HepG2 (cell line): ENCODE measurements around the gene SYS1. TPM values are rescaled to one million over a fixed set of nuclear protein-coding genes. Genes with fewer than 3 reads are reported as not detected.

ENCODE experiments used
- ATAC-seq: fragments of 200-7000 bp; cut with Tn5 transposase; 3 replicates; pipeline ENCODE4 v1.9.1; 2020; ENCODE audit warnings: mild to moderate bottlenecking, moderate library complexity
- BruUV-seq: library from RNA; stranded (reverse); fragments of 400-500 nt; replicated peaks from 2 replicates; lab custom pipeline; 2021; lab: Mats Ljungman, UMichigan
- CTCF ChIA-PET: fragments of 300-600 bp; formaldehyde crosslinking; extraction: SDS; loops from one replicate; lab custom pipeline; 2021; ENCODE audit warnings: low total read pairs, inconsistent platforms, low intra/inter-chr PET ratio; lab: Yijun Ruan, JAX
- POLR2A ChIA-PET: fragments of 350-600 bp; sonication (Branson Sonifier 250); formaldehyde crosslinking; loops from one replicate; lab custom pipeline; 2020; ENCODE audit warnings: antibody characterized with exemption, inconsistent platforms; lab: Yijun Ruan, JAX
- DNase-seq: peaks from one replicate; pipeline ENCODE4 v3.0.0-alpha.2; 2015; ENCODE audit warnings: low spot score
- FAIRE-seq: peaks from 3 replicates; lab custom pipeline; 2011; peaks lifted over from hg19 to GRCh38; lab: Jason Lieb, UNC
- H2AFZ ChIP-seq: one replicate; pipeline ENCODE4 v1.6.1; 2011; ENCODE audit warnings: low read length, inconsistent platforms
- H3K27ac ChIP-seq: fragments of 300-600 bp; 3 replicates; pipeline ENCODE4 v1.8.0; 2011; ENCODE audit warnings: mixed run types, mild to moderate bottlenecking, mixed read lengths, low read length, inconsistent platforms; ENCODE audit not compliant: insufficient read depth; ENCODE audit errors: extremely low read length
- H3K27me3 ChIP-seq, 2 experiments: fragments of 200-600 bp in 1 of 2; 2 replicates in 1 of 2; 3 replicates in 1 of 2; pipeline versions ENCODE4 v1.6.0 to v1.8.0; 2011; ENCODE audit warnings: low read length in 2 of 2, mild to moderate bottlenecking in 2 of 2, moderate library complexity in 2 of 2, inconsistent platforms in 1 of 2; ENCODE audit not compliant: insufficient read depth in 2 of 2, control insufficient read depth in 1 of 2
- H3K36me3 ChIP-seq, 2 experiments: fragments of 200-600 bp in 1 of 2; replicated peaks in 1 of 2; 2 replicates in 1 of 2; 3 replicates in 1 of 2; pipeline versions ENCODE4 v1.5.1 to v1.8.0; 2011; ENCODE audit warnings: low read length in 2 of 2, inconsistent platforms in 1 of 2; ENCODE audit not compliant: insufficient read depth in 2 of 2, control insufficient read depth in 1 of 2
- H3K4me1 ChIP-seq: 2 replicates; pipeline ENCODE4 v1.5.1; 2012; ENCODE audit warnings: low read length, inconsistent platforms; ENCODE audit not compliant: insufficient read depth
- H3K4me2 ChIP-seq: 2 replicates; pipeline ENCODE4 v1.6.0; 2011; ENCODE audit warnings: low read depth, low read length, inconsistent platforms
- H3K4me3 ChIP-seq, 3 experiments: fragments of 200-600 bp in 1 of 3; sonication (generic), shearing (Covaris generic) in 1 of 3; replicated peaks in 1 of 3; 2 replicates each; pipeline ENCODE4 v1.5.1; 2011 to 2016; ENCODE audit warnings: low read length in 3 of 3, inconsistent platforms in 2 of 3, low read depth in 2 of 3, mild to moderate bottlenecking in 2 of 3, control low read depth in 1 of 3, mixed read lengths in 1 of 3; ENCODE audit not compliant: insufficient read depth in 1 of 3
- H3K79me2 ChIP-seq: one replicate; pipeline ENCODE4 v1.6.1; 2011; ENCODE audit warnings: low read length, inconsistent platforms; ENCODE audit not compliant: insufficient read depth
- H3K9ac ChIP-seq: 2 replicates; pipeline ENCODE4 v1.6.0; 2011; ENCODE audit warnings: mild to moderate bottlenecking, low read depth, low read length, inconsistent platforms; ENCODE audit not compliant: insufficient read depth
- H3K9me3 ChIP-seq: 2 replicates; pipeline ENCODE4 v1.5.1; 2012; ENCODE audit warnings: mild to moderate bottlenecking, low read length
- H4K20me1 ChIP-seq: 2 replicates; pipeline ENCODE4 v1.6.0; 2011; ENCODE audit warnings: inconsistent platforms, mild to moderate bottlenecking, low read length, moderate library complexity; ENCODE audit not compliant: insufficient read depth
- CBX5 ChIP-seq: sonication (generic); formaldehyde crosslinking; IDR thresholded peaks from 2 replicates; pipeline ENCODE4 v1.4.0; 2020; ENCODE audit warnings: missing genetic modification reagents, borderline replicate concordance
- E2F2 ChIP-seq: sonication (generic); formaldehyde crosslinking; IDR thresholded peaks from 2 replicates; pipeline ENCODE4 v1.4.0; 2020; ENCODE audit warnings: missing genetic modification reagents, borderline replicate concordance
- NRL ChIP-seq: sonication (generic); formaldehyde crosslinking; IDR thresholded peaks from 2 replicates; pipeline ENCODE4 v1.5.0; 2020; ENCODE audit warnings: missing genetic modification reagents, mild to moderate bottlenecking, moderate library complexity, borderline replicate concordance
- SKIL ChIP-seq: sonication (generic); formaldehyde crosslinking; IDR thresholded peaks from 2 replicates; pipeline ENCODE4 v1.8.0; 2022; ENCODE audit warnings: missing genetic modification reagents, mild to moderate bottlenecking, moderate library complexity, borderline replicate concordance
- TOPORS ChIP-seq: sonication (generic); formaldehyde crosslinking; IDR thresholded peaks from 2 replicates; pipeline ENCODE4 v1.8.0; 2023; ENCODE audit warnings: mild to moderate bottlenecking, missing genetic modification reagents
- ZFP1 ChIP-seq: IDR thresholded peaks from 2 replicates; pipeline ENCODE4 v1.6.1; 2016
- ZKSCAN1 ChIP-seq: fragments of 150-350 bp; IDR thresholded peaks from 2 replicates; pipeline ENCODE4 v1.6.1; 2014; ENCODE audit warnings: low read length
- ZMYM2 ChIP-seq: sonication (generic); formaldehyde crosslinking; IDR thresholded peaks from 2 replicates; pipeline ENCODE4 v1.8.0; 2022; ENCODE audit warnings: mild to moderate bottlenecking, missing genetic modification reagents
- ZNF180 ChIP-seq: sonication (generic); formaldehyde crosslinking; IDR thresholded peaks from 2 replicates; pipeline ENCODE4 v1.4.0; 2020; ENCODE audit warnings: low read depth, missing genetic modification reagents, borderline replicate concordance
- ZNF280B ChIP-seq: sonication (generic); formaldehyde crosslinking; IDR thresholded peaks from 2 replicates; pipeline ENCODE4 v1.5.0; 2020; ENCODE audit warnings: missing genetic modification reagents, mild to moderate bottlenecking, borderline replicate concordance
- ZNF280D ChIP-seq: sonication (generic); formaldehyde crosslinking; IDR thresholded peaks from 2 replicates; pipeline ENCODE4 v1.5.1; 2020; ENCODE audit warnings: mild to moderate bottlenecking, missing genetic modification reagents
- ZNF552 ChIP-seq: sonication (generic); formaldehyde crosslinking; IDR thresholded peaks from 2 replicates; pipeline ENCODE4 v1.9.0; 2022; ENCODE audit warnings: missing genetic modification reagents, mild to moderate bottlenecking, borderline replicate concordance
- WGBS: methylation state at CpG from one replicate; pipeline ENCODE4 v1.1.6; 2017; ENCODE audit warnings: low lambda C conversion rate; 5-methylcytosine and 5-hydroxymethylcytosine counted together
- in situ Hi-C: cut with HindIII; loops from 2 replicates; pipeline ENCODE4 v1.10.0; 2017; ENCODE audit warnings: low pct_unique_long_range_greater_than_20kb; ENCODE audit not compliant: extremely low pct_ligation_motif_present
- intact Hi-C: fragments of 100-400 bp; cut with micrococcal nuclease; formaldehyde crosslinking; loops from one replicate; pipeline ENCODE4 v1.10.0; 2022; ENCODE audit not compliant: unreplicated experiment
- polyA plus RNA-seq, 8 experiments: library from polyadenylated mRNA; depleted of rRNA in 3 of 8; stranded (reverse) in 7 of 8; unstranded in 1 of 8; fragments of >200 nt; fragmentation: Illumina TruSeq in 4 of 8; extraction: Trizol in 4 of 8; gene quantifications; 2 replicates each; pipeline versions ENCODE4 v1.2.1 to v1.2.3, GENCODE V29; 2011 to 2016; ENCODE audit warnings: low read depth in 4 of 8, missing spikeins in 1 of 8, mixed read lengths in 1 of 8; ENCODE audit not compliant: insufficient read depth in 1 of 8
- total RNA-seq, 5 experiments: library from RNA; depleted of rRNA; stranded (reverse); fragments of >200 nt; fragmentation: Illumina TruSeq; extraction: Trizol; gene quantifications; 2 replicates each; pipeline ENCODE4 v1.2.3, GENCODE V29; 2016; ENCODE audit warnings: low read depth in 1 of 5

Gene SYS1
- total and polyA plus RNA-seq, 2 of the 13 experiments (the other 11 are each of a cell fraction or from before 2014, with no cell fraction given): 38.3 to 65.6 TPM

GRCh38 chr20:45400346-45401031 is 37.5 kb downstream of the SYS1 start:
- DNase-seq: no peak
- in situ Hi-C loops: no loop called here

More at GRCh38 chr20:45400346-45401031, 37.5 kb downstream of the SYS1 start:
- no peaks in the 10 kb centered on the region for H3K79me2 ChIP-seq
- no peak for ATAC-seq
- no peak for FAIRE-seq
- no peak overlapping the region for H3K4me2 ChIP-seq
- peaks cover 2 to 3% of the 10 kb centered on the region in 2 experiments; a peak in 1 of 5 replicates for H3K27me3 ChIP-seq
- H3K36me3 ChIP-seq: no peaks in the 10 kb centered on the region
- TF ChIP-seq NRL (CRISPR knock-in tag) (0 out of 2 replicates have a peak, but pooled peaks have one; percentile 46), ZKSCAN1 (peak; percentile 45; the same call in 1 of the 2 replicates), ZNF552 (CRISPR knock-in tag) (no peak), ZMYM2 (peak; percentile 60; the same call in 1 of the 2 replicates), ZNF280D (peak; percentile 98), ZNF180 (CRISPR knock-in tag) (no peak), ZFP1 (CRISPR knock-in tag) (no peak), E2F2 (CRISPR knock-in tag) (no peak), CBX5 (CRISPR knock-in tag) (peak; percentile 51; the same call in 1 of the 2 replicates), SKIL (0 out of 2 replicates have a peak, but pooled peaks have one; percentile 31), TOPORS (CRISPR knock-in tag) (peak; percentile 84), ZNF280B (CRISPR knock-in tag) (peak; percentile 99)
- POLR2A ChIA-PET: no interaction called here
- no peaks in the 10 kb centered on the region for H4K20me1 ChIP-seq
- H3K9me3 ChIP-seq: peaks cover 24% of the 10 kb centered on the region
- WGBS: 72% methylated on average over 6 of the region's 6 CpGs
- intact Hi-C loops: no loop called here
- H3K9ac ChIP-seq: no peak overlapping the region
- no peak overlapping the region for H2AFZ ChIP-seq
- H3K27ac ChIP-seq: no peak overlapping the region
- no peak overlapping the region for H3K4me3 ChIP-seq
- H3K4me1 ChIP-seq: peaks cover 12% of the 10 kb centered on the region
- CTCF ChIA-PET: no interaction called here
- no TSS peak for BruUV-seq
